Bronchial epithelial cell (primary cell): ENCODE results near the gene TENM4. TPM values are rescaled to one million over a fixed set of nuclear protein-coding genes. Genes with fewer than 3 reads are reported as not detected.
"Not testable (repeated sequence)": the region's sequence is repeated elsewhere in the genome, so short reads cannot be mapped to it uniquely, and the experiment has no call there.

Experiments used
- DNase-seq: peaks from one replicate; pipeline ENCODE4 v3.0.0-alpha.2; 2010; ENCODE audit warnings: low read depth
- FAIRE-seq: peaks from 2 replicates; lab custom pipeline; 2011; peaks lifted over from hg19 to GRCh38; lab: Jason Lieb, UNC
- H3K27me3 ChIP-seq: 2 replicates; pipeline ENCODE4 v1.5.1; 2011; ENCODE audit warnings: low read length; ENCODE audit not compliant: control insufficient read depth, insufficient read depth
- H3K36me3 ChIP-seq: 2 replicates; pipeline ENCODE4 v1.5.1; 2011; ENCODE audit warnings: low read length; ENCODE audit not compliant: control insufficient read depth, insufficient read depth
- H3K4me3 ChIP-seq: 2 replicates; pipeline ENCODE4 v1.5.1; 2011; ENCODE audit warnings: mild to moderate bottlenecking, low read depth, low read length, control low read depth
- CTCF ChIP-seq: IDR thresholded peaks from 2 replicates; pipeline ENCODE4 v1.5.1; 2011; ENCODE audit warnings: mild to moderate bottlenecking, moderate library complexity, low read length, control low read depth, inconsistent platforms; ENCODE audit not compliant: insufficient read depth, severe bottlenecking
- total RNA-seq: library from RNA; depleted of rRNA; stranded (reverse); fragments of >200 nt; gene quantifications from 2 replicates; pipeline ENCODE4 v1.2.1, GENCODE V29; 2014

The TENM4 gene
- total RNA-seq, 1 donor from 2014 or later, result 6.1 TPM

GRCh38 chr11:78886616-78887015 is 554.2 kb downstream of the TENM4 start:
- FAIRE-seq, result peak; percentile 99
- Histone ChIP-seq H3K27me3 (no peaks in the 10 kb centered on the region), H3K36me3 (no peaks in the 10 kb centered on the region), H3K4me3 (no peak overlapping the region)
- DNase-seq, result peak; percentile 94
- no peak for TF ChIP-seq CTCF

GRCh38 chr11:78884761-78885160 is 556.1 kb downstream of the TENM4 start:
- DNase-seq, result no peak
- H3K27me3 ChIP-seq, result no peaks in the 10 kb centered on the region
- no peak overlapping the region for H3K4me3 ChIP-seq
- no peak for FAIRE-seq
- no peaks in the 10 kb centered on the region for H3K36me3 ChIP-seq
- no peak for TF ChIP-seq CTCF

- no peak overlapping the region for H3K4me3 ChIP-seq
- no peak for TF ChIP-seq CTCF
- no peaks in the 10 kb centered on the region for H3K27me3 ChIP-seq
- no peaks in the 10 kb centered on the region for H3K36me3 ChIP-seq
- DNase-seq (no peak), FAIRE-seq (no peak)
Measured at GRCh38 chr11:78883506-78883905, 557.3 kb downstream of the TENM4 start.

- H3K4me3 ChIP-seq, FAIRE-seq, H3K27me3 ChIP-seq, DNase-seq, H3K36me3 ChIP-seq: not testable (repeated sequence)
Measured at GRCh38 chr11:78879094-78879980, 561.5 kb downstream of the TENM4 start.

GRCh38 chr11:78878631-78879030 is 562.2 kb downstream of the TENM4 start:
- FAIRE-seq, result no peak
- Histone ChIP-seq H3K27me3 (no peaks in the 10 kb centered on the region), H3K4me3 (no peak overlapping the region), H3K36me3 (no peaks in the 10 kb centered on the region)
- no peak for TF ChIP-seq CTCF
- no peak for DNase-seq

- TF ChIP-seq CTCF, result no peak
- DNase-seq (peak; percentile 57), FAIRE-seq (no peak)
- Histone ChIP-seq H3K27me3 (no peaks in the 10 kb centered on the region), H3K36me3 (no peaks in the 10 kb centered on the region), H3K4me3 (no peak overlapping the region)
Measured at GRCh38 chr11:78876676-78877075, 564.2 kb downstream of the TENM4 start.
